Peyer's patch (tissue), 4 donors: Measurements from ENCODE around the gene CEBPZOS.

Source experiments
- POLR2A ChIP-seq, 2 donors: fragments of 450-650 bp; IDR thresholded peaks; one replicate each; pipeline ENCODE4 v1.5.1; 2017; ENCODE audit warnings: antibody characterized with exemption in 2 of 2, mild to moderate bottlenecking in 2 of 2, moderate library complexity in 2 of 2
- TF ChIP-seq, protein P1 (sequence below), 6 experiments: fragments of 450-650 bp in 4 of 6; fragments of 200-600 bp in 2 of 6; sonication (generic) in 1 of 6; IDR thresholded peaks; one replicate each; pipeline ENCODE4 v1.5.1; 2017 to 2019; ENCODE audit warnings: antibody characterized with exemption in 6 of 6, mild to moderate bottlenecking in 3 of 6, moderate library complexity in 1 of 6

DNA sequence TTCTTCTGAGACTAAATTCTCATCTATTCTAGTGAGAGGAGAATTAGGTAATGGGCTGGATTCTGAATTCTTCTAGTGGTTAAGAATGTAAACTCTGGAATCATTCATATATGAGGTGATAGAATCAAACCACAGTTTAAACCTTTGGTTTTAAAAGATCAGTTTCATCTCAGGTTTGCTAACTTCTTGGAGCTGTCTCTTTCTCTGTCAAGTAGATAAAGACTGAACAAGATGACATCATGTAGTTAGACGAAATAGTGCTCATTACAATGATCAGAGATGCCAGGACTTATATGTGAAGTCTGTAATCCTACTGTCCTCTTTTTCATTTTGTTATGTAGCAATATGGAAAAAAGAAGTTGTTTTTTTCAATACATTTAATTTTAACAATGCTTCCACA is 4.9 kb downstream of the CEBPZOS start:
- TF ChIP-seq, protein P1, sequence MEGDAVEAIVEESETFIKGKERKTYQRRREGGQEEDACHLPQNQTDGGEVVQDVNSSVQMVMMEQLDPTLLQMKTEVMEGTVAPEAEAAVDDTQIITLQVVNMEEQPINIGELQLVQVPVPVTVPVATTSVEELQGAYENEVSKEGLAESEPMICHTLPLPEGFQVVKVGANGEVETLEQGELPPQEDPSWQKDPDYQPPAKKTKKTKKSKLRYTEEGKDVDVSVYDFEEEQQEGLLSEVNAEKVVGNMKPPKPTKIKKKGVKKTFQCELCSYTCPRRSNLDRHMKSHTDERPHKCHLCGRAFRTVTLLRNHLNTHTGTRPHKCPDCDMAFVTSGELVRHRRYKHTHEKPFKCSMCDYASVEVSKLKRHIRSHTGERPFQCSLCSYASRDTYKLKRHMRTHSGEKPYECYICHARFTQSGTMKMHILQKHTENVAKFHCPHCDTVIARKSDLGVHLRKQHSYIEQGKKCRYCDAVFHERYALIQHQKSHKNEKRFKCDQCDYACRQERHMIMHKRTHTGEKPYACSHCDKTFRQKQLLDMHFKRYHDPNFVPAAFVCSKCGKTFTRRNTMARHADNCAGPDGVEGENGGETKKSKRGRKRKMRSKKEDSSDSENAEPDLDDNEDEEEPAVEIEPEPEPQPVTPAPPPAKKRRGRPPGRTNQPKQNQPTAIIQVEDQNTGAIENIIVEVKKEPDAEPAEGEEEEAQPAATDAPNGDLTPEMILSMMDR (IDR thresholded peaks at IDR 0.05) = no peak
- TF ChIP-seq POLR2A (IDR thresholded peaks at IDR 0.05) = no peak
